Measurements from ENCODE around the gene NRIP1. TPM values are rescaled to one million over a fixed set of nuclear protein-coding genes. Genes with fewer than 3 reads are reported as not detected.

NRIP1 gene
- total and polyA plus RNA-seq, 10 donors: 5.2 to 67.8 (median 51.8) TPM

DNA sequence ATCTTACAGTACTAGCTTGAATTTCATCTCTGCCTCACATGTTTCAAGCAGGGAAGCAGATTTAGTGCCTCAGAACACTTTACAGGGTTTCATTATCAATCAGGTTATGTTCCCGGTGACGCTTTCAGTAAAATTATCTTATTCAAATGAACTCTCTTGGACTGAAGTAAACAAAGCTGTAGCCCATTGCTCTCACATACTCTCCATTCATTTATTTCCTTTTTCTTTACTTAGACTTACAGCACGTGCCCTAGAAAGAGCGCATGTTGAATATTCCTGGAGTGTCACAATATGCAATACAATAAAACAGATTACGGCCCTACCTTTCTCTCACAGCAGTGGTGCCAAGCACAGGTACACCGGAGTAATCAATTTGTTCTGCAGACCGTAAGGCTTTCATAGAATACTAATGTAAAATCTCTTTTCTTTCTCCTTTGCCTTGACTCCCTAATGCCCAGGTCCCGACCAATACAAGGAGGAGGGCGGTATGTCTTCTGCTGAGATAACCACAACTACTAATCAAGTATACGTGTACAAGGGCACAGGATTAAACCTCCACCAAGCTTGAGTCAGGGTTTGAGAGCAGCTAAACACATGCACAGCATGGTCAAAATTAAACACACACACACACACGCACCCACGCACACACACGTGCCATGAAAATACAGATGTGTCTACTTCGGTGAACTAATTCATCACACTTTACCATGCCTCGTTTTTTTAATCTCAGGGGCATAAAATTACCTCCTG lies 62.8 kb downstream of the NRIP1 start:
- peaks cover 15 to 75% (median 57%) of the 10 kb centered on the region in 6 donors for H3K4me1 ChIP-seq
- no peaks in the 10 kb centered on the region for H3K36me3 ChIP-seq
- no peaks in the 10 kb centered on the region for H3K27me3 ChIP-seq (replicated peaks in 1 of 7)
- DNase-seq: no peak
- no peak overlapping the region for H3K4me3 ChIP-seq
- H3K27ac ChIP-seq: peak overlapping the region in 1 of 8 donors; percentile 7
- H3K9me3 ChIP-seq: no peaks in the 10 kb centered on the region
- no peak for TF ChIP-seq POLR2AphosphoS5 (IDR thresholded peaks at IDR 0.05)
- no peak for TF ChIP-seq POLR2A (IDR thresholded peaks at IDR 0.05)
- TF ChIP-seq, protein P1, sequence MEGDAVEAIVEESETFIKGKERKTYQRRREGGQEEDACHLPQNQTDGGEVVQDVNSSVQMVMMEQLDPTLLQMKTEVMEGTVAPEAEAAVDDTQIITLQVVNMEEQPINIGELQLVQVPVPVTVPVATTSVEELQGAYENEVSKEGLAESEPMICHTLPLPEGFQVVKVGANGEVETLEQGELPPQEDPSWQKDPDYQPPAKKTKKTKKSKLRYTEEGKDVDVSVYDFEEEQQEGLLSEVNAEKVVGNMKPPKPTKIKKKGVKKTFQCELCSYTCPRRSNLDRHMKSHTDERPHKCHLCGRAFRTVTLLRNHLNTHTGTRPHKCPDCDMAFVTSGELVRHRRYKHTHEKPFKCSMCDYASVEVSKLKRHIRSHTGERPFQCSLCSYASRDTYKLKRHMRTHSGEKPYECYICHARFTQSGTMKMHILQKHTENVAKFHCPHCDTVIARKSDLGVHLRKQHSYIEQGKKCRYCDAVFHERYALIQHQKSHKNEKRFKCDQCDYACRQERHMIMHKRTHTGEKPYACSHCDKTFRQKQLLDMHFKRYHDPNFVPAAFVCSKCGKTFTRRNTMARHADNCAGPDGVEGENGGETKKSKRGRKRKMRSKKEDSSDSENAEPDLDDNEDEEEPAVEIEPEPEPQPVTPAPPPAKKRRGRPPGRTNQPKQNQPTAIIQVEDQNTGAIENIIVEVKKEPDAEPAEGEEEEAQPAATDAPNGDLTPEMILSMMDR (IDR thresholded peaks at IDR 0.05 in 8 of 11, conservative IDR thresholded peaks at IDR 0.05 in 3 of 11): no peak
- intact Hi-C loops (cut with DNase I; ENCODE audit: low total_unique reads): no loop called here
- WGBS, 5 donors: 72 to 80% (median 75%) methylated on average over 15 of the region's 15 CpGs

GRCh38 chr21:15001113-15001512 lies 63.7 kb downstream of the NRIP1 start:
- TF ChIP-seq, protein P1 (IDR thresholded peaks at IDR 0.05 in 8 of 11, conservative IDR thresholded peaks at IDR 0.05 in 3 of 11): no peak
- TF ChIP-seq POLR2A (IDR thresholded peaks at IDR 0.05) (no peak), POLR2AphosphoS5 (IDR thresholded peaks at IDR 0.05) (no peak)
- intact Hi-C loops (cut with DNase I; ENCODE audit: low total_unique reads): no loop called here
- DNase-seq: no peak
- Histone ChIP-seq H3K36me3 (no peaks in the 10 kb centered on the region), H3K27ac (no peak overlapping the region), H3K27me3 (replicated peaks in 1 of 7) (no peaks in the 10 kb centered on the region), H3K9me3 (no peaks in the 10 kb centered on the region), H3K4me1 (peaks cover 9 to 69% (median 50%) of the 10 kb centered on the region in 6 donors), H3K4me3 (no peak overlapping the region)
- WGBS, 5 donors: 48 to 61% (median 57%) methylated on average over 2 of the region's 2 CpGs

DNA sequence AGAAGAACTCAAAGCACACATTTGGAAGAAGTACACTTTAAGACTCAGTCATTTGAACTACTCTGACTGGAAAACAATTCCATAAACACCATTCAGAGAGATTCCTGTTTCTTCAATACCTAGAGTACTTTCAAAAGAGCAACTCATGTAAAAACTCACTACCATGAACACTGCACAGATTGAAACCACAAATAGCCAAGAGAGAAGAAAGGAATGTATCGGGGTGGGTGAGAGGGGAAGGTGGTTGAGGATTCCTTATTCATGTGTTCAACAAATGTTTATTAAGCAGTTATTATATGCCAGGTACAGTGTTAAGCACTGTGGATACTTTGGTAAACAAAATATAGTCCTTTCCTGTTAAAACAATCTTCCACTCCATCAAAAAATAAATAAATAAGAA lies 64.7 kb downstream of the NRIP1 start:
- 70 to 85% (median 82%) methylated on average over 1 of the region's 1 CpG for WGBS, 5 donors
- no peak for TF ChIP-seq POLR2AphosphoS5 (IDR thresholded peaks at IDR 0.05)
- TF ChIP-seq, protein P1 (IDR thresholded peaks at IDR 0.05 in 8 of 11, conservative IDR thresholded peaks at IDR 0.05 in 3 of 11): no peak
- no peak for TF ChIP-seq POLR2A (IDR thresholded peaks at IDR 0.05)
- Histone ChIP-seq H3K4me1 (peaks cover 9 to 66% (median 49%) of the 10 kb centered on the region in 6 donors), H3K9me3 (no peaks in the 10 kb centered on the region), H3K27ac (no peak overlapping the region), H3K27me3 (replicated peaks in 1 of 7) (no peaks in the 10 kb centered on the region), H3K36me3 (no peaks in the 10 kb centered on the region), H3K4me3 (no peak overlapping the region)
- no peak for DNase-seq
- intact Hi-C loops (cut with DNase I; ENCODE audit: low total_unique reads): no loop called here

GRCh38 chr21:14998784-14999183 lies 66.0 kb downstream of the NRIP1 start:
- Histone ChIP-seq H3K4me1 (peaks cover 6 to 53% (median 40%) of the 10 kb centered on the region in 6 donors), H3K9me3 (no peaks in the 10 kb centered on the region), H3K4me3 (no peak overlapping the region), H3K27ac (no peak overlapping the region), H3K36me3 (no peaks in the 10 kb centered on the region), H3K27me3 (replicated peaks in 1 of 7) (no peaks in the 10 kb centered on the region)
- TF ChIP-seq POLR2AphosphoS5 (IDR thresholded peaks at IDR 0.05) (no peak), POLR2A (IDR thresholded peaks at IDR 0.05) (no peak)
- TF ChIP-seq, protein P1 (IDR thresholded peaks at IDR 0.05 in 8 of 11, conservative IDR thresholded peaks at IDR 0.05 in 3 of 11): no peak
- 77 to 99% (median 98%) methylated on average over 4 of the region's 4 CpGs for WGBS, 5 donors
- intact Hi-C loops (cut with DNase I; ENCODE audit: low total_unique reads): no loop called here
- DNase-seq: no peak

Data from spleen (tissue), 11 donors.